HG03280 (cell line): ENCODE data around the gene RSPO4.

Experiments used
- ATAC-seq: cut with Tn5 transposase; IDR thresholded peaks from one replicate; pipeline ENCODE4 v1.9.1; 2021; ENCODE audit warnings: mild to moderate bottlenecking, moderate library complexity; ENCODE audit not compliant: unreplicated experiment

RSPO4 gene

DNA sequence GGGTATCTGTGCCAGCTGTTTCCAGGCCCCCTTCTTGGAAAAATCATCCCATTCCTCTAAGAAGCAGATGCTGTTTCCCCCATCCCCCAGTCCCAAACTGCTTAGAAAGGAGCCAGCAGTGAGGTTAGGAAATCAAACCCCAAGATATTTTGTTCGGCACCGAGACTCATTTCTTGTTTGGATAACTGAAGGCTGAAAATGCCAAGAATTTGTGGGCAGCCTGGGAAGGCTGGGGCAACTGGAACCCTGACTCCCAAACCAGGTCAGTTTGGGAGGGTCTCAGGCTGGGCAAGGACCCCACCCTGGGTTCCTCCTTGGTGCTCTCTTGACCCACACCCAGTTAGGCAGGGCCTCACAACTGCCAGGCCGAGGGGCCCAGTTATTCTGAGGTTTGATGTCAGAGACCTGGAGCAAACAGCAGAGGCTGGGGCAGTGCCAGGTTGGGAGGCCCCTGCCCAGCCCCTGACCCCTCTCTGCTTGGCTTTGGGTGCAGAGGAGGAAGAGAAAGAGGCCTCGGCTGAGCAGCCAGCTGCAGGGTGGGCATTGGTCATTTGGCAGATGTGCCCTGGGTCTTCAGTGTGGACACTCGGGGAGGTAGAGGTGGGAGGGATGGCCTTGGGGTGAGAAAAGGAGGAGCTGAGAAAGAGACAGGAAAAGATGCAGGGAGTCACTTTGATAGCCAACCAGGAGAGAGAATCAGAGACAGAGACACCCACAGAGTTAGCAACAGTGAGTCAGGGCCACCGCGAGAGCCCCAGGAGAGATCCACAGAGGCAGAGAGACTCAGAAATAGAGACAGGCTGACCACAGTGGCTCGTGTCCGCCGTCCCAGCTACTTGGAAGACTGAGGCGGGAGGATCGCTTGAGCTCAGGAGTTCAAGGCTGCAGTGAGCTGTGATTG, 91.0 kb downstream of the RSPO4 start:
- ATAC-seq: no peak

DNA sequence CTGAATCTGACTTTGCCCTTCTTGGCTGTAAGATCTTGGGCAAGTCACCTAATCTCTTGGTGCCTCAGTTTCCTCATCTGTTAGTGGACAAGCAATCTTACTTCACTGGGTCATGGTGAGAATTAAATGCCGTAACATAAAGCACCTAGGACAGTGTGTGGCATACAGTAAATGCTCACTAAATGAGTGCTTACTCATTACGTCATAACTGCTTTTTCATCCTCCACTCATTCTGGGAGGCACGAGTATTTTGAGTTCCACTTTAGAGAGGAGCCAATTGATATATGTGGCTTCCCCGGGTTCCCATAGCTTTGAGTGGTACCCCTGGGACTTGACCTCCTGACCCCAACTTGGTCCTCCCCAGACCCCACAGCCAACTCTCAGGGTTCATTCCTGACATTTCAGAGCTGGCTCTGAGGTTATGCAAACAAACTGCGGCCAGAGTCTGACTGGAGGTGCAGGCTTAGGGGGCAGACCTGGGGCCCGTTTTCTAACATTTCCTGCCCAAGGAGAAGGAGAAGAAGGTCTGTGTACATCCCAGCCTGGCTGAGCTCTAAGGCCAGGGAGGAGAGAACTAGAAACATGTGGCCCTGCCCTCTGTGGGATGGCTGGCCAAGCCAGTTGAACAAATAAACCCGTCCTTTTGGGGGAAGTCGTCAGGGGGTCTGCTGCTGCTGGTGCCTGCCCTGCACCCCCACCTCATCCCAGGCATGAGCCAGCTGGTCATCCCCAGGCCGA, 91.8 kb downstream of the RSPO4 start:
- ATAC-seq: no peak

DNA sequence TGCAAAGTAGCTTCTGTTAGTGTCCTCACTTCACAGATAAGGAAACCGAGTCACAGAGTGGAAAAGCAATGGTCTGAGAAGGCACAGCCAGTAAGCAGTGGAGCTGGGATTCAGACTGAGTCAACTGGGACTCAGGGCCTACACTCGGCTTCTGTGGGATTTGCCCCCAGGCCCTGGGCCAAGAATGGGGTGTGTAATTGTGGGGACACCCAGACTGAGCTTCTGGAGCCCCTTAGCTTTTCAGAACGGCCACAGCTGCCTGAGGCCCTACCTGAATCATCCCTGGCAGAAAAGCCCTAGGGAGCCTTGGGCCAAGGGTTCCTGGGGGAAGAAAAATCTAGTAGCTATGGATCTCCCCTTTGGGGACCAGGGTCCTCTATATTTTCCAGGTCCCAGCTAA, 92.5 kb downstream of the RSPO4 start:
- no peak for ATAC-seq
